H1 (cell line): ENCODE data around the gene USH2A. TPM values are rescaled to one million over a fixed set of nuclear protein-coding genes. Genes with fewer than 3 reads are reported as not detected.

ENCODE experiments used
- POLR2AphosphoS5 ChIP-seq: IDR thresholded peaks from 2 replicates; pipeline ENCODE4 v1.6.1; 2011; ENCODE audit warnings: low read depth, low read length
- RBBP5 ChIP-seq: IDR thresholded peaks from 2 replicates; pipeline ENCODE4 v1.7.1; 2012; ENCODE audit warnings: low read depth, mild to moderate bottlenecking, inconsistent platforms, low read length, moderate library complexity, borderline replicate concordance
- SIRT6 ChIP-seq: IDR thresholded peaks from one replicate; pipeline ENCODE4 v1.7.1; 2012; ENCODE audit warnings: low read length, inconsistent platforms
- SIX5 ChIP-seq: IDR thresholded peaks from 2 replicates; pipeline ENCODE4 v1.6.1; 2011; ENCODE audit warnings: mild to moderate bottlenecking, low read depth, low read length
- USF2 ChIP-seq: IDR thresholded peaks from 2 replicates; pipeline ENCODE4 v1.6.1; 2011; ENCODE audit warnings: low read length, improper control_type of control experiment
- polyA plus RNA-seq, 7 experiments: library from polyadenylated mRNA; depleted of rRNA in 3 of 7; stranded (reverse) in 5 of 7; unstranded in 2 of 7; fragments of >200 nt in 5 of 7; fragments of 200-250 nt in 2 of 7; gene quantifications; 1 replicate in 5 of 7; 2 replicates in 1 of 7; 4 replicates in 1 of 7; pipeline versions ENCODE4 v1.2.1 to v1.2.3, GENCODE V29; 2011 to 2013; ENCODE audit warnings: missing spikeins in 2 of 7, mixed read lengths in 2 of 7
- total RNA-seq: library from RNA; stranded (reverse); fragmentation: NEBNext Ultra II Directional; extraction: Animal tissue kit (Norgen Biotek cat#: 25700); gene quantifications from 2 replicates; pipeline ENCODE4 v1.2.1, GENCODE V29; 2021

USH2A gene
- total and polyA plus RNA-seq, 2 of the 8 experiments (the other 6 are each of a cell fraction or from before 2014, with no cell fraction given) = 0.02 to 0.17 TPM

- TF ChIP-seq USF2 (no peak), SIRT6 (no peak), RBBP5 (no peak), SIX5 (no peak), POLR2AphosphoS5 (no peak)
Observed at GRCh38 chr1:215911406-215911968, 511.8 kb downstream of the USH2A start (continued).
